Measurements from ENCODE around the gene OCA2. TPM values are rescaled to one million over a fixed set of nuclear protein-coding genes. Genes with fewer than 3 reads are reported as not detected.

OCA2 gene
- total and polyA plus RNA-seq, 4 donors: 0.49 to 23.0 (median 2.3) TPM

GRCh38 chr15:27764339-27764738 is 334.8 kb downstream of the OCA2 start:
- no peak for ATAC-seq (ENCODE audit: insufficient read depth, low FRiP score)
- Histone ChIP-seq H3K4me1 (ENCODE audit: control insufficient read depth in 5 of 5, insufficient read depth in 5 of 5, low read length in 5 of 5) (peaks cover 0 to 3% (median 0%) of the 10 kb centered on the region in 5 donors), H3K9ac (ENCODE audit: insufficient read depth in 1 of 2, low read length in 2 of 2) (no peak overlapping the region), H3K27me3 (ENCODE audit: control insufficient read depth in 3 of 3, insufficient read depth in 3 of 3, low read length in 2 of 3) (no peaks in the 10 kb centered on the region), H3K4me3 (no peak overlapping the region), H3K27ac (ENCODE audit: low read depth in 1 of 2, low read length in 1 of 2) (no peak overlapping the region), H3K36me3 (ENCODE audit: control insufficient read depth in 4 of 4, insufficient read depth in 4 of 4, low read length in 4 of 4) (no peaks in the 10 kb centered on the region), H3K9me3 (ENCODE audit: control insufficient read depth in 4 of 4, insufficient read depth in 3 of 4, low read length in 3 of 4) (peaks cover 0 to 3% (median 0%) of the 10 kb centered on the region in 4 donors)
- 85 to 91% methylated on average over 3 of the region's 3 CpGs for WGBS, 2 donors
- no peak for TF ChIP-seq CTCF (IDR thresholded peaks at IDR 0.05; ENCODE audit: control extremely low read depth, extremely low read depth)
- no peak for DNase-seq

- ATAC-seq (ENCODE audit: insufficient read depth, low FRiP score) (no peak), DNase-seq (no peak)
- no peak for TF ChIP-seq CTCF (IDR thresholded peaks at IDR 0.05; ENCODE audit: control extremely low read depth, extremely low read depth)
- H3K36me3 ChIP-seq (ENCODE audit: control insufficient read depth in 4 of 4, insufficient read depth in 4 of 4, low read length in 4 of 4): no peaks in the 10 kb centered on the region
- H3K9ac ChIP-seq (ENCODE audit: insufficient read depth in 1 of 2, low read length in 2 of 2): no peak overlapping the region
- H3K4me1 ChIP-seq (ENCODE audit: control insufficient read depth in 5 of 5, insufficient read depth in 5 of 5, low read length in 5 of 5): peaks cover 0 to 6% (median 0%) of the 10 kb centered on the region in 5 donors
- no peaks in the 10 kb centered on the region for H3K27me3 ChIP-seq (ENCODE audit: control insufficient read depth in 3 of 3, insufficient read depth in 3 of 3, low read length in 2 of 3)
- 95 to 97% methylated on average over 3 of the region's 3 CpGs for whole genome bisulfite sequencing, 2 donors
- no peak overlapping the region for H3K27ac ChIP-seq (ENCODE audit: low read depth in 1 of 2, low read length in 1 of 2)
- H3K4me3 ChIP-seq: no peak overlapping the region
- H3K9me3 ChIP-seq (ENCODE audit: control insufficient read depth in 4 of 4, insufficient read depth in 3 of 4, low read length in 3 of 4): peaks cover 0 to 3% (median 0%) of the 10 kb centered on the region in 4 donors
Measured at GRCh38 chr15:27763514-27763913, 335.6 kb downstream of the OCA2 start.

- TF ChIP-seq CTCF (IDR thresholded peaks at IDR 0.05; ENCODE audit: control extremely low read depth, extremely low read depth): no peak
- H3K4me3 ChIP-seq: no peak overlapping the region
- no peaks in the 10 kb centered on the region for H3K36me3 ChIP-seq (ENCODE audit: control insufficient read depth in 4 of 4, insufficient read depth in 4 of 4, low read length in 4 of 4)
- H3K27me3 ChIP-seq (ENCODE audit: control insufficient read depth in 3 of 3, insufficient read depth in 3 of 3, low read length in 2 of 3): no peaks in the 10 kb centered on the region
- H3K4me1 ChIP-seq (ENCODE audit: control insufficient read depth in 5 of 5, insufficient read depth in 5 of 5, low read length in 5 of 5): peaks cover 0 to 6% (median 0%) of the 10 kb centered on the region in 5 donors
- no peak for DNase-seq
- no peak overlapping the region for H3K9ac ChIP-seq (ENCODE audit: insufficient read depth in 1 of 2, low read length in 2 of 2)
- ATAC-seq (ENCODE audit: insufficient read depth, low FRiP score): no peak
- H3K9me3 ChIP-seq (ENCODE audit: control insufficient read depth in 4 of 4, insufficient read depth in 3 of 4, low read length in 3 of 4): no peaks in the 10 kb centered on the region
- WGBS, 2 donors: 86 to 87% methylated on average over 3 of the region's 3 CpGs
- no peak overlapping the region for H3K27ac ChIP-seq (ENCODE audit: low read depth in 1 of 2, low read length in 1 of 2)
Measured at GRCh38 chr15:27762471-27762870, 336.6 kb downstream of the OCA2 start.

- Histone ChIP-seq H3K36me3 (ENCODE audit: control insufficient read depth in 4 of 4, insufficient read depth in 4 of 4, low read length in 4 of 4) (no peaks in the 10 kb centered on the region), H3K9me3 (ENCODE audit: control insufficient read depth in 4 of 4, insufficient read depth in 3 of 4, low read length in 3 of 4) (peaks cover 0 to 6% (median 0%) of the 10 kb centered on the region in 4 donors), H3K27me3 (ENCODE audit: control insufficient read depth in 3 of 3, insufficient read depth in 3 of 3, low read length in 2 of 3) (no peaks in the 10 kb centered on the region), H3K9ac (ENCODE audit: insufficient read depth in 1 of 2, low read length in 2 of 2) (no peak overlapping the region), H3K4me1 (ENCODE audit: control insufficient read depth in 5 of 5, insufficient read depth in 5 of 5, low read length in 5 of 5) (peaks cover 0 to 9% (median 0%) of the 10 kb centered on the region in 5 donors), H3K27ac (ENCODE audit: low read depth in 1 of 2, low read length in 1 of 2) (no peak overlapping the region), H3K4me3 (no peak overlapping the region)
- DNase-seq (no peak), ATAC-seq (ENCODE audit: insufficient read depth, low FRiP score) (no peak)
- no peak for TF ChIP-seq CTCF (IDR thresholded peaks at IDR 0.05; ENCODE audit: control extremely low read depth, extremely low read depth)
- 78 to 81% methylated on average over 1 of the region's 1 CpG for whole genome bisulfite sequencing, 2 donors
Measured at GRCh38 chr15:27757052-27757451, 342.1 kb downstream of the OCA2 start.

Data from lung (tissue), 12 donors.